Activated CD4-positive, alpha-beta T cell treated with anti-CD3 and anti-CD28 coated beads, Interleukin-2, amount 50 U/mL, for 48 hours (primary cell): ENCODE results near the gene EPB41L3.
"Not testable (repeated sequence)": the region's sequence is repeated elsewhere in the genome, so short reads cannot be mapped to it uniquely, and the experiment has no call there.

ENCODE experiments used
- DNase-seq, 2 experiments: peaks; one replicate each; pipeline ENCODE4 v3.0.0-alpha.2; 2020

The EPB41L3 gene

GRCh38 chr18:5490753-5491480 lies 52.9 kb downstream of the EPB41L3 start:
- DNase-seq: no peak

GRCh38 chr18:5488844-5489243 lies 55.0 kb downstream of the EPB41L3 start:
- no peak for DNase-seq

- not testable (repeated sequence) for DNase-seq
These were observed 55.8 kb downstream of the EPB41L3 start for GRCh38 chr18:5488044-5488443.

GRCh38 chr18:5484526-5484925 lies 59.3 kb downstream of the EPB41L3 start:
- DNase-seq: no peak

DNA sequence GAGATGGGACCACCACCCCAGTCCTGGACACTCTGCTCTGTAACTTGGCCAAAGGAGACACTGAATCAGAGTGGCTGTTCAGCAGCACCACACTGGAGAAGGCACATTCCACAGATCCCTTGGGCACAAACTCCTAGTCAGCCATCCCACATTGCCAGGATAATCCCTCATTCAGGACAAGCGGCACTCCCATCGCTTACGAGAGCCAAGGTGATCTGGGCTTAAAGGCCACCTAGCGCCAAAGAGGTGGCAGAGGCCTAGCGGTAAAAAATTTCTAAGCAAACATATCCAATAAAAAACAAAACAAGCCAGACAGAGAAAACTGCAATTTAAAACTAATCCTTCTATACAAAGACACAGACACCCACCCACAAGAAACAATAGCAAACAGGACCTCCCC lies 62.2 kb downstream of the EPB41L3 start:
- no peak for DNase-seq

DNA sequence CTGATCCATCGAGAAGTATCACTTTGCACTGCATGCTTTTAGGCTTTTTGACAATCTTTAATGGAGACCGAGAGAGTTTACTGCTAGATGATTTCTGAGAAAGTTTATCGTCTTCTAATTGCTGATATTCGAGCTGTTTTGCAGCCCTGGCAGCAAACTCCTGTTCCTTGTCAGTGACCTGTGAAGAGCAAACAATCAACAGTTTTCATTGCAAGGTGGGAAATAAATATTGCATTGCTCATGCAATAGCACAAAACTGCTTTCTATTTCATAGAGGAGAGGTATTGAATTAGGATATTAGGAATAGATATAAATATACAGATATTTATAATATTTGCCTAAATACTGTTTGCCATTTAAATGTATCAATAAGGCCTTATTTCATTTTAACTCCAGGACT lies 65.5 kb downstream of the EPB41L3 start:
- no peak for DNase-seq

- DNase-seq: no peak
These were observed 66.6 kb downstream of the EPB41L3 start for GRCh38 chr18:5476961-5477800.

DNA sequence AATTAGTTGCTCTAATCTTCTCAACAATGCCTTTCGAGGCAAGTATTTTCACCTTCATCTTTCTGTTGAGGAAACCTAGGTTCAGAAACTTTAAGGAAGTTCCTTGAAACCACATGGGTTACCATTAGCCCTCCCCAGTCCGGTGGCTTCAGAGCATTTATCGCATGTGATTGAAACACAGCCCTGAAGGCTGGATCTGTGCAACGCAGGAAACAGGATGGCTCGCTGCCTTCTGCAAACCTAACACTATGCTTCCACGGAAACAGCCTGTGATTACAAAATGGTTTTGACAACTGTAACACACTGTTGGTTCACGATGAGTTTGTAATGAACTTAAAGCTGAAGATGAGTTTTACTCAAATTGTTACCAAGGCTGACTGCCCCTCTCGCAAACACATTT lies 68.5 kb downstream of the EPB41L3 start:
- DNase-seq: no peak

DNA sequence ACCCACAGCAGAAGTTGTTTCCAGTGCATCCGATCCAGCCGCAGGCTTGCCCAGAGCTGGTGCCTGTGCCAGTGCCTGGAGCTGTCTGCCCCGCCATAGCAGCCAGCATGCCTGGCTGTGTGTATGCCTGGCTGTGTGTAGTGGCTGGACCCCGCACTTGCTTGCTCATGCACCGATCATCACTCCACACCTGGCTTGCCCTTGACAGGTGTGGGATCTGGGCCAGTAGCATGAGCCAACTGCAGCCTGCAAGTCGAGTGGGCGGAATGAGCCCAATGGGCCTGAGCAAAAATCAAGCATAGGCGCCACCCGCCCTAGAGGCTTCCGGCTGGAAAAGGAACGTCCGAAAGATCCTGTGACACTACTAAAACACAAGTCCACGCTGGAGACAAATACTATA lies 74.5 kb downstream of the EPB41L3 start:
- no peak for DNase-seq

DNA sequence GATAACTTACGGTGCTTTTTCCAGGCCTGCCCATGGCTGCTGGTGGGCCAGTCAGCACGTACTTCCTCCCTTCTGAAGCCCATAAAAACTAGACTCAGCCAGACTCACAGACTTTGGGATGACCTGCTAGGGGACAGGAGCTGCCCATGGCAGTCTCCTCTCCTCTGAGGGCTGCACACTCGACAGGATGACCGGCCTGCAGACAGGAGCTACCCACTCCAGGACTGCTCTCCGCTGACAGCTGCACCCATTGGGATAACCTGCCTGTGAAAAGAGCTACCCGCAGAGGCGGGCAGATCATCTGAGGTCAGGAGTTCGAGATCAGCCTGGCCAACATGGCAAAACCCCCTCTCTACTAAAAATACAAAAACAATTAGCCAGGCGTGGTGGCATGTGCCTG lies 75.4 kb downstream of the EPB41L3 start:
- no peak for DNase-seq

DNA sequence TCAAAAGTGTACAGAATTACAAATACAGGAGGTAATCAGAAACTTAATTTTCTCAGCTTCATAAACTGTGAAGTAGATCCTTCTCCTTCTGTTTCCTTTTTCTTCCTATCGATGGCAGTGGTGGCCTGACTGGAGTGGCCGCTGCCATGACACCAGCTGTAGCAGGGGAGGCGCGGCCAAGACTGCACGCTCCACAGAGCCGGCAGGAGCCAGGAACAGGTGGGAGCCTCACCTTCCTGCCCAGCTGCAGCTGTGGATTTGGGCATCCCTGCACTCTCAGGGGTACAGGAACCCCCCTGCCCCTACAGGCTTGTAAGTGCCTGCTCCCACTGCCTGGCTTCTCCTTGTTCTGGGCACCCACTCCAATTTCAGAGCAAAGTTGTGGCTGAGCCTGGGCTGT lies 76.1 kb downstream of the EPB41L3 start:
- no peak for DNase-seq

- DNase-seq: no peak
These were observed 77.5 kb downstream of the EPB41L3 start for GRCh38 chr18:5466256-5466655.

GRCh38 chr18:5464251-5464650 lies 79.5 kb downstream of the EPB41L3 start:
- no peak for DNase-seq

- DNase-seq: no peak
These were observed 80.0 kb downstream of the EPB41L3 start for GRCh38 chr18:5463831-5464230.

- no peak for DNase-seq
These were observed 80.4 kb downstream of the EPB41L3 start for GRCh38 chr18:5463390-5463789.

GRCh38 chr18:5462227-5462626 lies 81.6 kb downstream of the EPB41L3 start:
- no peak for DNase-seq

DNA sequence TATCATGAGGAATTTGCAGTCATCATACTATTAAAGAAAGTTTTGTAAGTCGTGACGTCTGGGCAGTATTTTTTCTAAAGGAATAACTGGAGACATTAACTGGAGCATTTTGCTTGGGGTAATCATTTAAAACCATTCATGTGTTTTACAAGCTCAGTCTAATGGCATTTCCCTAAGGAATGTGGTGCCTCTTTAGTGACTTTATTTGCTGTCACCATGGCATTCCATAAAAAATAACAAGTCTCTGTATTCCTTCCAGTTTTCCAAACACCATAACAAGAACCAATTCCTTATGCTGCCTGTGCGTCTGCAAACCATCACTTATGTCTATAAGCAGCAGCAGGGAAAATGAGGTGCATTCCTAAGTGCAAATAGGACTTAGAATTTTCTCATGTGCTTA lies 82.8 kb downstream of the EPB41L3 start:
- no peak for DNase-seq

DNA sequence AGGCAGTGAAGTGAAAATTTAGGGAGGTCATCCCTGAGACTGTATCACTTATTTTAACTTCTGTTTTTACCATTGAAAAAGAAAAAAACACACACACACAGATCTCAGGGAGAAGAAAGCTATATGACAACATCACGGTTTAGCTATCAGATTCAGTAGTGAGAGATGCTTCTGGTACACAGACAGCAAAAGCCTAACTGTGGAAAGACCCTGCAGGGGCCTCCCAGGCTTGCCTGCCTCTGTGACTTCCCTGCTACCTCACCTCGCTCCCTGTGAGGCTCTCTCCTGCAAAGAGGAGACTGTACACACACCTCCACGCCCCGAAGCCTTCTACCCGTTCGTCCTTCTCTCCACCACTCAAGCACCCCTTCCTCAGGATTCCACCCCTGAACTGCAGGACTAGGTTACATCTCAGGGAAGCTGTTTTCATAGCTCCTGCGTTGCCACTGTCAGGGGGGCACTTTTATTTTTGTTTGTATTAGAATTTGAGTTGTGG lies 86.3 kb downstream of the EPB41L3 start:
- no peak for DNase-seq

DNA sequence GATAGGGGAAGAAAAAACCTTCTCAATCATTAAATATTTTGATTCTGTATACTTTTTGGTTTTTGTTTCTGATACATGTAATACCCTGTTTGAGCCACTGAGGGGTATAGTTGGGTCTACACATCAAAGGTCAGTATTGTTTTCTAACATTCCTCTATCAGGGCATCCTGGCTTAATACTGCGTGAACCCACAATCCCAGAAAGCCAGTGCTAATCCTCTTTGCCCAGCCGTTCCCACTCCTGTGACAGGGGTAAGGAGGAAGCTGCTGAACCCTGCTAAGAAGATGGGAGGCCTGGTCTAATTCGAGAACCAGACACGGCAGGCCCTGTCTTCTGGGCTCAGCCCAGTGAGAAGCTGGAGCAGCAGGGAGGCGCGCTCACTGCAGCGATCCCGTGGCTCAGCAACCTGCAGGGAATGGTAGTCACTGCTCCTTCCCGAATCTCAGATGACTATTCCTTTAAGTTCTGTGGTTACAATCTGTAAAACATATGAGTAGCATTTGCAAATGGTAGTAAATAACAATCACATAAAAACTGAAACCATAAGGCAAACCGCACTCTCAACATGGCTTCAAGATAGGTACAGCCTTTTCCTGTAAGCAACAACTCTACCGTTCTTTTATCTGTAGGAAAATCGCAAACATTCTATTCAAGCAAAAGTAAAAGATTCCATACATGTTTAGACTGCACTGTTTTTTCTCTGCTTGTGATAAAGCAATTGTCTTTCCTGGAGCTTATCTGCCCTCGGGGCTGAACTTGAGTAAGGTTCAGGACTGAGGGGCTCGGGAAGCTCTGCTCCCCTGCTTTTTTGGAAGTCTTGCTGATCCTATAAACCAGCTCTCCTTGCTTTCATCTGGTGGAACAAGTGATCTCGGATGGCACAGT lies 87.0 kb downstream of the EPB41L3 start:
- no peak for DNase-seq

DNA sequence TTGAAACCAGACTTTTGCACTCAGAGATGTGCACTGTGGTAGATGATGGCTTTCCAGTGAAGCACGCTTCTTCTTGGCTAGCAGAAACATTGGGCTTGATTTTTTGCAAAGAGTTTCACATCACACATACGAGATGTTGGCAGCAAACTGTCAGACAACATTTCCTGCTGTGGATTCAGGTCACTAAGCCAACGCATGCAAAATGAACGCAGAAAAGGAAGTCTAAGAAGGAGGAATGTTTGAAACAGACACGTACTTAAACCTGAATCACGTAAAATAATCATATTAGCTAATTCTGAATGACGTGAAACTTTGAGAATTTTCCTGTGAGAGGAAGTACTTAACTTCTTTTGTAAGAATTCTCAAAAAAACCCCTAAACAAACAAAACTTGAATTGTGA lies 88.1 kb downstream of the EPB41L3 start:
- DNase-seq: no peak

- no peak for DNase-seq
These were observed 90.8 kb downstream of the EPB41L3 start for GRCh38 chr18:5452943-5453443.

GRCh38 chr18:5451871-5452270 lies 91.9 kb downstream of the EPB41L3 start:
- no peak for DNase-seq

DNA sequence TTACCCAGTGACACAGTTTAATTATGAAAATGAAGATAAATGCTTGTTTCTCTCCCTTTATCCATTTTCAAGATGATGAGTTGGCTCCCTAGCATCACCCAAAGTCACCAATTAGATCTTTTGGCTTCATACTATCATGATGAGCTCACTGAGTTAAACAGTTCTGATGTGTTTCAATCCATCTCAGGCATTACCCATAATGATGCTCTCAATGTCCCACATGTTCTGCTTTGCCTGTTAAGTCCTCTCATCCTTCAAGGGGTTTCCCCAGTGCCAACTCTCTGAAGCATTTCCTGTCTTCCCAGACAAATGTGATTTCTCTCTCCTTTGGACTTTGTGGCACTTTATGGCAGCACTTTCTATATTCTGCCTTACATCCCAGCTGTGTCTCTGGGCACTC lies 92.6 kb downstream of the EPB41L3 start:
- no peak for DNase-seq
